HG03520 (cell line): Measurements from ENCODE around the gene MAP2K1.
"Not testable (repeated sequence)": the region's sequence is repeated elsewhere in the genome, so short reads cannot be mapped to it uniquely, and the experiment has no call there.

Experiments used
- ATAC-seq: cut with Tn5 transposase; IDR thresholded peaks from one replicate; pipeline ENCODE4 v1.9.1; 2021; ENCODE audit warnings: mild to moderate bottlenecking, moderate library complexity; ENCODE audit not compliant: unreplicated experiment

The MAP2K1 gene

DNA sequence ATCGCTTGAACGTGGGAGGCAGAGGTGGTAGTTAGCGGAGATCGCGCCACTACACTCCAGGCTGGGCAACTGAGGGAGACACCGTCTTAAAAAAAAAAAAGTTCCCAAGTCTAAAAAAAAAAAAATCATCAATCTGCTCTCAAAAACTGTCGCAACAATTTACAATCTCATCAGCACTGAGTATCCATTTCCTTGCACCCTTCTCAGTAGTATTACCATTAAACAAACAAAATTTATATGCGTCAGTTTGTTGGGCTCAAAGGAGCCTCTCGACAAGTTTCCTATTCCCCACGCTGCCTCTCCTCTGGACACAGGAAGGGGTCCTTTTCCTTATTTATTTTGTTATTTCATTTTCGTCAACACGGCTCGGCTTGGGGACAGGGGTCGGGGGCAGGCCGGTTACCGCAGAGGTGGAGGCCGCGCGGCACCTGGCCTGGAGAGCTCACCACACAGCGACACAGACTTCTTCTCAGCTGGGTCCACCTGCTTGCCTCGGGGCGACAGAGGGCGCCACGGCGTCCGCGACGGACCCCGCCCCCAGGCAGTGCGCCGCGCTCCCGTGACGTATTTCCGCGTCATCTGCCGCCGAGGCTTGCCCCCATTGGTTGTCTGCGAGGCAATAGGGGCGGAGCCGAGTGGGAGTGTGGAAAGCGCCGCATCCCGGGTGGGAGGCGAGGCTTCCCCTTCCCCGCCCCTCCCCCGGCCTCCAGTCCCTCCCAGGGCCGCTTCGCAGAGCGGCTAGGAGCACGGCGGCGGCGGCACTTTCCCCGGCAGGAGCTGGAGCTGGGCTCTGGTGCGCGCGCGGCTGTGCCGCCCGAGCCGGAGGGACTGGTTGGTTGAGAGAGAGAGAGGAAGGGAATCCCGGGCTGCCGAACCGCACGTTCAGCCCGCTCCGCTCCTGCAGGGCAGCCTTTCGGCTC lies at the start of gene MAP2K1:
MAP2K1 (plus strand) TSS at position 709 of the 920 bp plus-strand sequence. CDS start 436 bp downstream, outside the sequence.
- ATAC-seq, result peak; percentile 80

DNA sequence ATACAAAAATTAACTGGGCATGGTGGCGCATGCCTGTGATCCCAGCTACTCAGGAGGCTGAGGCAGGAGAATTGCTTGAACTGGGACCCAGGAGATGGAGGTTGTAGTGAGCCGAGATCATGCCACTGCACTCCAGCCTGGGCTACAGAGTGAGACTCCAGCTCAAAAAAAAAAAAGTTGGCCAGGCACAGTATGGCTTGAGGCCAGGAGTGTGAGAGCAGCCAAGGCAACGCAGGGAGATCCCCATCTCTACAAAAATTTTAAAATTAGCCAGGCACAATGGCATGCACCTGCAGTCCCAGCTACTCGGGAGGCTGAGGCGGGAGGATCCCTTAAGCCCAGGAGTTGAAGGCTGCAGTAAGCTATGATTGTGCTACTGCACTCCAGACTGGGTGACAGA lies 38.2 kb upstream of the MAP2K1 start:
- ATAC-seq, result not testable (repeated sequence)

DNA sequence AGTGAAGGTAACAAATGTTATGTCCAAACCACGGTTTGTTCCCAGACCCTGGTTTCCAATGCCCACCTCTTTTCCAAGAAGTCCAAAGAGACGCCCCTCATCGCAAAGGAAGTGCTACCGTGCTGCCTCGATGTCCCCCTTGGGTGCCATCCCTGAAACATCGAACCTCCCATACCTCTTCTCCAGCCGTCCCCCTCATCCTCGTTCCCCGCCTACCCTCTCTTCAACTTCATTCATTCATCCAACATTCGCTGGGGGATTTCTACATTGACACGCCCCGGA lies 30.7 kb upstream of the MAP2K1 start:
- no peak for ATAC-seq

DNA sequence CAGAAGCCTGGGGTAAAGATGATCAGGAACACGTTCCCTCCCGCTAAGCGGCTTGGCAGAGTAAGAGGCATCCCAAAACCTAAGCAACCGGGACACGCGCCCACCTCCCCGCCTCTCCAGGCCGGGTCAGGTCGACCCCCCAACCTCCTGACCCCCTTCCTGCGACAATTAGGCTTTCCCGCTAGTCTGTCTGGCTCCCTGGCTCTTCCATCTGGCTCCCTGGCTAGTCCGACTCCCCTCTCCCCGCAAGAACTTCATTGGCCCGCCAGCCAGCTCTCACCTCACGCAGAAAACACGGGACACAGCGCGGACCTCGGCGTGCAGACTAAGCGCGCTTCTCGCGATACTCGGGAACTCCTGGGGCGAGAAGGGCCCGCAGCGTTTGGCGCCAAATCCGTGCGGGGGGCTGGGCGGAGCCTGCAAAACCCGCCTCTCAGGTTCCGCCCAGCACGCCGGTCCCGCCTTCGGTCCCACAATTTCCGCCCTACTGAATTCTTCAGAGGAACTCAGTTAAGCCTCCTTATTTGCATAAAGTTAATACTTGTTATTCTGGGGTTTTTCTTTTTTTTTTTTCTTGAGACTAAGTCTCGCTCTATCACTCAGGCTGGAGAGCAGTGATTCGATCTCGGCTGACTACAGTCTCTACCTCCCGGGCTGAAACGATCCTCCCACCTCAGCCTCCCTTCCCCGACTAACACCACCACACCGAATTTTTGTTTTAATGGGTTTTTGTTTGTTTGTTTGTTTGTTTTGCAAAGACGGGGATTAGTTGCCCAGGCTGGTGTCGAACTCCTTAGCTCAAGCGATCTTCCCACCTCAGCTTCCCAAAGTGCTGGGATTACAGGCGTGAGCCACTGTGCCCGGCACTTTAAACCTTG lies 30.1 kb upstream of the MAP2K1 start, which contains the start of gene TIPIN:
TIPIN (minus strand) TSS at position 327 of the 878 bp plus-strand sequence. CDS start 3,738 bp downstream, outside the sequence.
- peak; percentile 88 for ATAC-seq

DNA sequence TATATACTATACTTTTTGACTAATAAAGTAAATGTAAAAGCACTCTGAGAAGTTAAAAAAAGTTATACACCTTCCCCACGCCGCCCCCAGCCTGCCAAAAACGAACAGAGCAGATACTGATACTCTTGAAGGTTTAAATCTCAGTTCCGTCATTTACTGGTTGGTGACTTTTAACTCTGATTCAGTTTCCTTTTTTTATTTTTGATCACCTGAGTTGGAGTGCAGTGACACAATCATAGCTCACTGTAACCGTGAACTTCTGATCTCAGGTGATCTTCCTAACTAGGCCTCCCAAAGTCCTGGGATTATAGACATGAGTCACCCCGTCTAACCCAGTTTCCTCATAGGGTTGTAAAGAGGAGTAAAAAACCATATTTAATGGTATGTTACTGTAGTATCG lies 27.0 kb upstream of the MAP2K1 start:
- no peak for ATAC-seq

DNA sequence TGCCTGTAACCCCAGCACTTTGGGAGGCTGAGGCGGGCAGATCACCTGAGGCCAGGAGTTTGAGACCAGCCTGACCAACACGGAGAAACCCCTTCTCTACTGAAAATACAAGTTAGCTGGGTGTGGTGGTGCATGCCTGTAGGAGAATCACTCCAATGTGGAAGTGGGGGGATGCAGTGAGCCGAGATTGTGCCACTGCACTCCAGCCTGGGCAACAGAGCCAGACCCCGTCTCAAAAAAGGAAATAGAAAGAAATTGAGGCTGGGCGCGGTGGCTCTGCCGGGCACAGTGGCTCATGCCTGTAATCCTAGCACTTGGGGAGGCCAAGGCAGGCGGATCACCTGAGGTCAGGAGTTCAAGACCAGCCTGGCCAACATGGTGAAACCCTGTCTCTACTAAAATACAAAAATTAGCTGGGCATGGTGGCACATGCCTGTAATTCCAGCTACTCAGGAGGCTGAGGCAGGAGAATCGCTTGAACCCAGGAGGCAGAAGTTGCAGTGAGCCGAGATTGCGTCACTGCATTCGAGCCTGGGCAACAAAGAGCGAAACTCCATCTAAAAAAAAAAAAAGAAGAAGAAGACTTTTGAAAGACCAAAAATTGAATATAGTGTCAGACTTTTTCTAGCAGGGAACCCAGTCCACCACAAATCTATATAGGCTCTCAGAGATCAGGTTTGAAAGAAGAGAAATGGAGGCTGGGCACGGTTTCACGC lies 24.8 kb upstream of the MAP2K1 start:
- ATAC-seq, result not testable (repeated sequence)

DNA sequence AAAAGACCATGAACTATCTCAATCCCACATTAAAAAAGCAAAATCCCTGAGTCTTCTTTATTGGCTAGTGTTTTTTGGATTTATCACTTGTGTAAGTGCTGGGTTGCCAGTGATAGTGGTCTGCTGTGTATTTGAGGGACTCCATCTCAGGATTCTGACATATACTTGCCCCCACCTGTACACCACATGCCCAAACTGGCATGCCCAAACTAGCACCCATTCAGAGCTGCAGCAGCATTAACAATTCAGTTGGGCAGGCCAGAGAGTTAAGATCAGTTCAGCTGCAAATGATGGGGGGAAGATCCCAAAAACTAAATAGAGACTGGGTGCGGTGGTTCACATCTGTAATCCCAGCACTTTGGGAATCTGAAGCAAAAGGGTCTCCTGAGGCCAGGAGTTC lies 23.9 kb upstream of the MAP2K1 start:
- ATAC-seq, result no peak

DNA sequence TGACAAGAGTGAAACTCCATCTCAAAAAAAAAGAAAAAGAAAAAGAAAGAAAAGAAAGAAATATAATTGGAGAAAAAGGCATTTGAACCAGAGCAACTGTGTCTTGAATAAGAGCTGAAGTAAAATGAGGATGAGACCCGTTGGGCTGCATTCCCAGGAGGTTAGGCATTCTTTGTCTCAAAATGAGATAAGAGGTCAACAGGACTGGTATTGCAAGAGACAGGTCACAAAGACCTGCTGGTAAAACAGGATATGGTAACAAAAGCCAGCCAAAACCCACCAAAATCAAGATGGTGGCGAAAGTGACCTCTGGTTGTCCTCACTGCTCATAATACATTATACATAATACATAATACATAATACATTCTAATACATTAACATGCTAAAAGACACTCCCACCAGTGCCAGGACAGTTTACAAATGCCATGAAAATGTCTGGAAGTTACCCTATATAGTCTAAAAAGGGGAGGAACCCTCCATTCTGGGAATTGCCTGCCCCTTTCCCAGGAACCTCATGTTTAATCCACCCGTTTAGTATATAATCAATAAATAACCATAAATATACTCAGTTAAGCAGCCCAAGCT lies 21.7 kb upstream of the MAP2K1 start:
- ATAC-seq, result no peak

DNA sequence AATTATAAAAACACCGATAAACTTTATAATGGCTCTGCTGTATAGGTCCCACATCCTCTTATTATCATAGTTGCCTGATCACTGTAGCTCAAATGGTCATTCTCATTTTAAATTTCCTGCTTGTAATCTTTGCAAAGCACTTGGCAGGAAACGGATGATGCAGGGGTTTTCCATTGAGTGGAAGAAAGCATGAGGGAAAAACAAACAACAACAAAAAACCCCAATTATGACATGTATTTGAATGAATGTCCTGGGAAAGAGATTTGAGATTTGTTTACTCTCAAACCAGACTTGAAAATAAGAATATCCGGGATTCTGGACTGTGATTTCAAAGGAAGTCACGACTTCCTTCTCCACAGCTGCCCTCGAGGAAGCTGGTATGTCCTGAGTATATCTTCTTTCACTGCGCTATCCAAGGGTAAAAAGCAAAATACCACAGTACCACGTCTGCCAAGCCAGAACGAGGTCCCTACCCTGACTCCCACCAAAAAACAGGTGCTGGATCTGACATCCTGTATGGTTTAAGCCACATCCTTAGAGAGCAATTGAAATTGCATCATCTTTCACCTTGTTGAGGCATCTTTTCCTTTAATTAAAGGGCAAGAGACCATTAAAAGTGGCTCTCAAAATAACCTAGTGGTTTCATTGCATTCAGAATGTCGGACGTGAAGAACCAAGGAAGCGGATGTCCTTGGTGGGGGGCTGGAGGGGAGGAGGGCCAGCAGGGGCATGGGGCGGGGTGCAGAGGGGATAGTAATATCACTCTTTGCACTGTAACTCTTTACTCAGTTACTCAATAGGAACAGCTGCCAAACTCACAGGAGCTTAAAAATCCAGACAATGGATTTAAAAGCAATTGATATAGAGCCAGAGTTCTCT lies 16.7 kb upstream of the MAP2K1 start:
- no peak for ATAC-seq

DNA sequence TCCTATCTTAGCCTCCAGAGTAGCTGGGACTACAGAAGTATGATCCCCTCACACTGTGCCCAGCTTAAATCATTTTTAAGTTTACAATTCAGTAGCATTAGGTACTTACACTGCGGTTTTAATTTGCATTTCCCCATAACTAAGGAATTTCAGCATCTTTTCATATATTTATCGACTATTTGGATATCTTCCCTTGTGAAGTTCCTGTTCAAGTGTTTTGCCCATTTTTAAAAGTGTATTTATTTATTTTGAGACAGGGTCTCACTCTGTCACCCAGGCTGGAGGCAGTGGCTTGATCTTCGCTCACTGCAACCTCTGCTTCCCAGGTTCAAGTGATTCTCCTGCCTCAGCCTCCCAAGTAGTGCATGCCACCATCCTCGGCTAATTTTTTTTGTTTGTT lies 12.5 kb upstream of the MAP2K1 start:
- no peak for ATAC-seq

DNA sequence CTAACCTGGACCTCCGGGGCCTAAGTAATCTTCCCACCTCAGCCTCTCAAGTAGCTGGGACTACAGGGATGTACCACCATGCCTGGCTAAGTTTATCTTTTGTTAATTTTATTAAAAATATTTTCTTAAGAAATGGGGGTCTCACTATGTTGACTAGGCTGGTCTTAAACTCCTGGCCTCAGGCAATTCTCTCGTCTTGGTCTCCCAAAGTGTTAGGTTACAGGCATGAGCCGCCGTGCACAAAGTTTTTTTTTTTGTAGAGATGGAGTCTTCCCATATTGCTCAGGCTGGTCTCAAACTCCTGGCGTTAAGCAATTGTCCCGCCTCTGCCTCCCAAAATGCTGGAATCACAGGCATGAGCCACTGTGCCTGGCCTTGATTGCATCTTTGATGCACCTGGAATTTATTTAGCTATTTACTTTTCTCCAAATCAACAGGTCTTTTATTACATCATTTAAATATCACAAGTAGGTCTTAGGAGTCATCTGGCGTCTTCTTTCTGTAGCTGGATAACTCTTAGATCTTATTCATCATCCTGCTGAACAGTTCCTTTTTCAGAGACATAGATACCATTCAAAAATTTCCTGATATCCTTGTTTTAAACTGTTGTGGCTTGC lies 7.8 kb upstream of the MAP2K1 start:
- ATAC-seq, result no peak

DNA sequence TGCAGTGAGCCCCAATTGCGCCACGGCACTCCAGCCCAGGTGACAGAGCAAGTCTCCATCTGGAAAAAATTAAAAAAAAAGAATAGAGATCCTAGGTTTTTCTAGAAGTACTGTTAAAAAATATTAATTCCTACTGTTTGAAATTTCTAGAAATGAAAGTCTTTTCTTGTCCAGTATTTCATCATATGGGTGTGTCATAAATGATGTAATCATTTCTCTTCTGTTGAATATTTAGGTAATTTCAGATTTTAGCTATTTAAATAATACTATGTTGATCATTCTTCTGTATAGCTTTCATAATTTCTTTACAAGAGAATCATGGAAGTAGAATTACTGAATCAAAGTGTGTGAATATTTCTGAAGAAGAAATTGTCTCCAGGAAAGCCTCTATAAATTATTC lies 5.3 kb upstream of the MAP2K1 start:
- not testable (repeated sequence) for ATAC-seq

DNA sequence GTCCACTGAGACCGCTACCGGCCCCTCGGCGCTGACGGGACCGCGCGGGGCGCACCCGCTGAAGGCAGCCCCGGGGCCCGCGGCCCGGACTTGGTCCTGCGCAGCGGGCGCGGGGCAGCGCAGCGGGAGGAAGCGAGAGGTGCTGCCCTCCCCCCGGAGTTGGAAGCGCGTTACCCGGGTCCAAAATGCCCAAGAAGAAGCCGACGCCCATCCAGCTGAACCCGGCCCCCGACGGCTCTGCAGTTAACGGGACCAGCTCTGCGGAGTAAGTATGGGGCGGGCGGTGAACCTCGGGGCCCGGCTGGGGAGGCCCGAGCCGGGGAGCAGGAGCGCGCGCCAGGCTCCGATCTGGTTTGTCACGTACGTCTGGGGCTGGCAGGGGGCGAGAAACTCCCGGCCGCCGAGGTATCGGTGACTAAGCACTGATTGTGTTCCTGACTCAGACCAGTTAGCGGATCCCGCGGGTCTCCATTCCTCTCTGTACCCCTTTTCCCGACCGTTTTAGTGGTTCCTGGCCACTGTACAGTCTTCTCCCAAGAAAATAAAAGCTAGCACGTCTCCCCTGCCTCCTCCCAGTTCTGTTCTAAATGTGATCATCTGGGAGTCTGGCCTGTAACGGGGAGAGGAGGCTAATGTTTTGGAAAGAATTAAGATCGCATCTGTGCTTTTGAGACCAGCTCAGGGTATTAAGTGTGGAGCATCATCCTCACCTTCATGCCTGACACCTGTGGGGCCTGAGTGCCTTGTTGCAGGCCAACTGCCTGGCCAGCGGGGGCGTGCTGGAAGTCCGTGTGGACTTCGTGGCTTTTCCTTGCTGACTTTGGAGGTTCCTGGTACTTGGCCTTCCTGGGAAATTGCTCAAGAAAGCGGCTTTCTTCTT lies 691 bp downstream of the MAP2K1 start:
- peak; percentile 9 for ATAC-seq

DNA sequence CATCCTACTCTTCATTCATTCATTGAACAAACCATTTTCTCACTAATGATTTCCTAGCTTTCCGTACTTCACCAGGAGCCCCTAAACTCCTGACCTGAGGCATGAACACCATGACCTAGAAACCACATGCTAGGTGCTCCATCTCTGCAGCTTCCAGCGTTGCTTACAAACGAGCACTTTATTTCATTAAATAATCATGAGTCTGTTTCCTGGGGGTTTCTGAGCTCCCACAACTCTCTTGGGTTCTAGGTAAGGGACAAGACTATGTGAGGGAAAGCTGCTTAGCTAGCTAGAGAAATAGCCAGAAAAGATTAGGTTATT lies 1.3 kb downstream of the MAP2K1 start:
- no peak for ATAC-seq

DNA sequence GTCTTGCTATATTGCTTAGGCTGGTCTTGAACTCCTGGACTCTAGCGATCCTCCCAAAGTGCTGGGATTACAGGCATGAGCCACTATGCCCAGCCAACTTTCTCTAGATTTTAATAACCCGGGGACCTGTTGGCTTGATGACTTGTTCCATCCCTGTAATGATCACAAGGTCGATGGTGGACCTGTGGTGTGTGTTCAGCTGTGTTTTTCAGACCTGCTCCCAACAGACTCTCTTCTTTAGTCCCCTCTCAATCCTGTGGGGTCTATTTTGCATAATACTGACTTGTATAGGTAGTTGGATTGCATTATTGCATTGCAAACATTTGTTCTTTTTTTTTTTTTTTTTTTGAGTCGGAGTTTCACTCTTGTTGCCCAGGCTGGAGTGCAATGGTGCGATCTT lies 1.9 kb downstream of the MAP2K1 start:
- no peak for ATAC-seq

DNA sequence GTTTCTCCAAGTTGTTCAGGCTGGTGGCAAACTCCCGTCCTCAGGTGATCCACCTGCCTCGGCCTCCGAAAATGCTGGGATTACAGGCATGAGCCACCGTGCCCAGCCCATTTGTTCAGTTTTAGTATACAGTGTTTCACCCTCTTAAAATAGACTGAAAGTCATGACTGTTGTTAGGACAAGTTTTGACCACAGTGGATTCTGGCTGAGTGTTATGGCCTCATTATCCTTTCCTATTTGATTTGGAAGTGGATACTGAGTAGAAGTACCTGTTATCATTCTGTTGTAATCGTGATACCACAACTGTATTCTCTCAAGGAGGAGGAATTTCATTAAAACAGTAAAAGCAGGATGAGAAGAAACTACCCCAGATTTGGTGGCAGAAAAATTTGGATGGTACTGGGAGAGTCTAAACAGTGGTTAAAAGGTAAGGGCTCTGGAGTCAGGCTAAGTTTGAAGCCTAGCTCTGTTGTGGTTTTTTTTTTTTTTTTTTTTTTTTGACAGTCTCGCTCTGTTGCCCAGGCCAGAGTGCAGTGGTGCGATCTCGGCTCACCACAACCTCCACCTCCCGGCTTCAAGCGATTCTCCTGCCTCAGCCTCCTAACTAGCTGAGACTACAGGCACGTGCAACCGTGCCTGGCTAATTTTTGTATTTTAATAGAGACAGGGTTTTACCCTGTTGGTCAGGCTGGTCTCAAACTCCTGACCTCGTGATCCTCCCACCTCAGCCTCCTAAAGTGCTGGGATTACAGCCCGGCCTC lies 2.6 kb downstream of the MAP2K1 start:
- no peak for ATAC-seq

DNA sequence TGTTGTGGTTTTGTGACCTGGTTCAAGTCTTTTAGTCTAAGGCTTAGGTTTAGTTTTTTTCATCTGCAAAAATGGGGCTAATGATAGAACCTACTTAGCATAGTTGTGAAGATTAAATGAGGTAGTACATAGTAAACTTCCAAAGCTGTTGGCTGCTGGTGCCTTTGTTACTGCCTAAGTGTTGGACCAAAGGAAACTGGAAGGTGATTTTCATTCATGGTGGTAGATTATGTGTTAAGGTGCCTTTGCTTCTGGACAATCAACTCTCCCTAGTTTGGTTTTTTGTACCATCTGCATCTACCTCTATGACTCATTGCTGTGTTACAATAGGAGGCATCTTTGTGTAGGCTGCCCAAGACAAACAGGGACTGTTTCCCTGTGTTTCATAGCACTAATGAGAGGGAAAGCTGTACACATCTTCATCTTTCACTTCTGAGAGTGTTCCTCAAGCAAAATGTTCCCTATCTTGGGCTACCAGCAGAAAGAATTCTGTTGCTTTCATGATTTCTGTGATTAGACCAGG lies 3.2 kb downstream of the MAP2K1 start:
- no peak for ATAC-seq

DNA sequence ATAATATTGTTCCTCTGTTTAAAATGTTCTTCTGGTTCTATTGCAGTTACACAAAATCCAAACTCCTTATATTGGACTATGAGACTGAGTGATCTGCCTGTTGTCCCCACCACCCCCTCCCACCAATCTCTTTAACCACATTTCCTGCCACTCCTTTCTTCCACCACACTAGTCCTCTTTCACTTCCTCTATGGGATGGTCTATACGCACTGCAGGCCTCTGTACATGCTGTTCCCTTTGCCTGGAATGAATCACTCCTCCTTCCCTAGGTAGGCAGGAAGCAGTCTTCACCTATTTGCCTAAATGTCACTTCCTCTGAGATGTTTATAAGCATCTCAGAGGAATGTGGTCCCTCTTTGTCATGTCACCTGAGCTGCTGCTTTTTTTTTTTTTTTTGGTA lies 4.0 kb downstream of the MAP2K1 start:
- ATAC-seq, result no peak
